OCI-M2 (cell line): ENCODE measurements around the gene ITPRID2.

ENCODE experiments used
- DNase-seq: peaks from one replicate; lab custom pipeline; 2025; ENCODE audit not compliant: unreplicated experiment; lab: John Stamatoyannopoulos, UW

The ITPRID2 gene

DNA sequence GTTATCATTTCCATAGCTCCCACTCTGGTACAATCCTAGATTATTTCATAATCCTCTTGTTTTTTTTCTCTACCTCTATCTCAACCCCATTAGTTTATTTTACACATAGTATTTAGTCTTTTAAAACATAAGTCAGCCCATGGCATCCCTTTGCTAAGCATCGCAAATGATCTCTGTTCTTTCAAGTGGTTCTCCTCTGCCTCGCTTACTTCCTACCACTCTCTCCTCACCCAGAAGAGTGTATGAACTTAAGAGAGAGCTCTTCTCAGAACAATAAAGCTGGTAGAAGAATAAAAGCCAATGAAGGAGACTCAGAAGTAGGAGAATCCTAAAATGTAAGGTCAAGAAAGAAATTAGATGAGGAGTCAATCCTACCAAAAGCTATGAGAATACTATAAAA lies 12.2 kb upstream of the ITPRID2 start:
- no peak for DNase-seq

DNA sequence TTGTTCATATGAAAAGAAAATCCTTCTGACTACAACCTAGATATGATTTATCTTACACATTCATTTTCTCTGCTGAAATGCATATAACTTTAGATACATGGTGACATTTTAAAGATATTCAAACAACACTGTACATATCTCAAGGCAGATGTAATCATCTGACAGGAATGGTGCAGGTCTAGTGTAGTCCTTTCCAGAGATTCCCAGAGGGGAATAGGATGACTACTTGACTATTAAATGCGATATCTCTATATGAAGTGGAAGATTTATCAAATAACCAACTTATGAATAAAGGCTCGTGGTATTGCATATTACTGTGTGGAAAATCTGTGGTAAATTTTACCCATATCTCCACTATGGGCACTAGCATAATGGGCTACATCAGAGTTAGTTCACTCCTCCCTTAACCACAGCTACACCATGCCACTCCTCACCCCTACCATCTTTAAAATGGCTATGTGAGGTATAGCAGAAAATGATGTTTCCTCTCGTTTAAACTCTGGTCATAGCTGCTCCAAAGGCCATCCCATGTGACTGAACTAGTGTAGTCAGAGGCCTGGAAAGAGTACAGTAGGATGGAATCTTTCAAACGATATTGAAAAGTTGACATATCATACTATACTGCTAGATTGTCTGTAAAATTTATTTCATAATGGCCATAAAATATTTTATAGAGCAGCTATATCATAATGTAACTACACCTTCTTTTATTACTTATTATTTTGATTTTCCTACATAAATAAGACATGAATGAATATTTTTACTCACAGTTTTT lies 9.1 kb upstream of the ITPRID2 start:
- DNase-seq = no peak

DNA sequence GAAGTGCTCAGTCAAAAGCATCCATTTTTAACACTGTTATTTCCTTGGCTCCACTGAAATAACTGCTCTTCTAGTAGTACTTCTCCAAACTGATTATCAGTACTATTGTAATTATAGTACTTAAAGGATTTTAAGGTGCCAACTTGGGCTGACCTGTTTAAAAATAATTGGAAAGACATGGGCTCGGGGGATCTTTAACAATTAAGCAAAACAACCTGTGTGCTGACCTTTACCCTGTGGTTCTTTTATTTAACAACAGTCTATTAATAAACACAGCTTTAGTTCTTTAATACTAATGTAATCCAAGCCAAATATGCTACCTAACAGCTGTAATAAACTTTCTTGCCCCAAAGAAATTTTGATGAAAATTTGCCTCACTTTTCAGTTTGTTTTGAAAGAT lies 6.9 kb upstream of the ITPRID2 start:
- no peak for DNase-seq

DNA sequence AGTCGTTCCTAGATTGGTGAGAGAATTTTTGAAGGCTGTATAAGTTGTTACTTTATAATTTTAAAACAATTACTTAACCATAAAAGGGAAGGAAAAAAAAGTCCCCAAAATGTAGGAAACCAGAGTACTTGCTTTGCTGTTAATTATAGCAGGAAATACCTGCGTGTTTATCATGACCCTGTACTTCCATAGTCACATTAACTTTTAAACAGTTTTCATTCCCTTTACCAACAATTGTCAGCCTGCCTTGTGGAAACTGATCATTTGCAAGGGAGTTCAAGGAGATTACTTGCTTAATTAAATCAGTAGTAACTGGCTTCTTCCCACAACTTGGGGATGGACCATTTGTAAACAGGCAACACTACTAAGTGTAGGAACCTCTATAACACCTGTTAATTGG lies 6.4 kb upstream of the ITPRID2 start:
- no peak for DNase-seq

DNA sequence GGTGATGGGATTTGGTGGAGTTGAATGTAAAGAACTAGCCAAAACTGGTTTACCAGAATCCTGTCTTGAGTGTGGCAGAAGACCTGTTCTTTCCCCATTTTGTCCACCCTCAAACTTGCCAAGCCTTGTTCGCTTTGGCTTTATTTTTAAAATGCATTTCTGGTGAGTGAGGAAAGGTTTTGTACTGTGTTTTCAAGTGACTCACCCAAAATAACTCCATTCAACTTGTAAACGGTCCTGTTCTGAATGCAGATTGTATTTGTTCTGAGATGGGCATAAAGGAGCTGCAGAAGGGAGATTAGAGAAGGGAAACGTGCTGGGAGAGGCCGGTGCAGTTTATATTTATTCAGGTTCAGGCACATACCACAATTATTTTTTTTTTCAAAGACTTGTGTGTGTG lies 5.3 kb upstream of the ITPRID2 start:
- no peak for DNase-seq

DNA sequence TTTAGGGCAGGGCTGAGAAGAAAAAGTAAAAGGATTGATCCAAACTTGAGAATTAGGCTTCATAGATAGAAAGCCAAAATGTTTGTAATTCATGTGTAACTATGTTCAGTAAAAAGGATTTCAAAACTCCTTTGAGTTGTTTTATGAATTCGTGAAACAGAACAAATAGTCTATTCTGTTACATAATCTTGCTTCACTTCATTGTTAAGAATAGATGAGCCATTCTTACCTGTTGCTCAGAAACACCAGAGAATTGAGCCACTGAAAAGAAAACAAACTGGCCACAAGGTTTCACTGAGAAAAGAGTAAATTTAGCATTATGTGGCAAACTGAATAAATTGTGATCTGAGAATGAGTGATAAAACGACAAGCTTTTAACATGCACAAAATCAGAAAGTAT lies 4.5 kb upstream of the ITPRID2 start:
- no peak for DNase-seq

DNA sequence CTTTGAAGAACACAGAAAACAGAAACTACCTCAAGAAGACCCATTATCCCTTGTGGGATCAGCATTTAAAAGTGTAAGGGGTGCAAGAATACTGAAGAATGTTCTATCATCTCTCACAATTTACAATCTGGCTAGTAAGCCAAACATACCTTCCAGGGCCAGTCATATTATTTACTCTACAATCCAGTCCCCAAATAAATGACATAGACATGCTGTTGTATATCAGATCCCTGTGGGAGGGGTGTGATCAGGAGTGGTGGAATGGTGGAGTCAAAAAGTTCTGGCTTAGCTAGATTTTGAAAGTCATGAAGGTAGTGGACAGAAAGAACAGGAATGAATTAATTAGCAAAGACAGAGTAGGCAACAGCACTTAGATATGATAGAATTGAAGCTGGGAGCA lies 1.8 kb upstream of the ITPRID2 start:
- DNase-seq = no peak

DNA sequence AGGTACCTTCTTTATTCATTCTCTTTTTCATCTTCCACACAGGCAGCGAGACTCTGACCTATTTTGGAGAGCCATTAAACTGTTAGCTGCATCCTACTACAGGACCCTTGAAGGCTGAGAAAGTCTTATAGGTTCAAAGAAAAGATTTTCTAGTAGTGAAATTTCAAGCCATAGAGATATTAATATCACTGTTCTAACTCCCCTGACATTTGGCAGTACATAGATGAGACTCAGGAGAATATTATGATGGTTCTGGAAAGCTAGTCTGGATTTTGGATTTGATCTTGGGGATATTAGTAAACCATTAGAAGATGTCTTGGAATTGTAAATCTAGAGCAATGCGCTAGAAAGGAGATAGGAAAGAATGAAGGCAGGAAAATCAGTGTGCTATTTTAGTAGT lies 1.3 kb upstream of the ITPRID2 start:
- no peak for DNase-seq

DNA sequence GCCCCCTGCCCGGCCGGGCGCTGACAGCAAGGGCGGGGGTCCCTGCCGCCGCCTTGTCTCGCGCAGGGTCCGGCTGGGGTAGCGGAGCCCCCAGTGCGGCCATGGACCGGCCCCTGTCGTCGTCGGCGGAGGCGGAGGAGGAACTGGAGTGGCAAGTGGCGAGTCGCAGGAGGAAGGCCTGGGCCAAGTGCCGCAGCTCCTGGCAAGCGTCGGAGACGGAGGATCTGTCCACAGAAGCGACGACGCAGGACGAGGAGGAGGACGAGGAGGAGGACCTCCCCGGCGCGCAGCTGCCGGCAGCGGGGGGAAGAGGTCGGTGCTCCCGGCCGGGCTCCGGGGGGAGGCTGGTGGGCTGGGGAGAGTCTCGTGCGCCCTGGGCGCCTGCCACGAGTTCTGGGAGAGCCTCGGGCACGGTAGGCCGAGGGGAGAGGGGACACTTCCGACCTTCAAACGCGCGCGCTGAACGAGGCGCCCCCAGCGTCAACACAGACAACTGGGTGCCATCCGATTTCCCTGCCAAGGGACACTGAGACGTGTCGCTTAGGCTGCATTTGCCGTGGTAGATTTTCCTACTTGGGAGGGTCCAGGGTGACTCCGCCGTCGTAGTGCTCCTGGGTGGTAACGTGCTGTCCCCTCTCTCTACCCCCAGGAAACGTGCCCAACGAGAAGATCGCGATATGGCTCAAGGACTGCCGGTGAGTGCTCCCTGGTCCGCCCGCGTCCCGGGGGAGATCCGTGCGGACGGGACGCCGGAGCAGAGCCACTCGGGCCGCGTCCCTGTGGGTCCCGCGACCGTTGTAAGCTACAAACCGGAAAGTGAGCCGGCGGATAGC lies 652 bp downstream of the ITPRID2 start:
- no peak for DNase-seq

DNA sequence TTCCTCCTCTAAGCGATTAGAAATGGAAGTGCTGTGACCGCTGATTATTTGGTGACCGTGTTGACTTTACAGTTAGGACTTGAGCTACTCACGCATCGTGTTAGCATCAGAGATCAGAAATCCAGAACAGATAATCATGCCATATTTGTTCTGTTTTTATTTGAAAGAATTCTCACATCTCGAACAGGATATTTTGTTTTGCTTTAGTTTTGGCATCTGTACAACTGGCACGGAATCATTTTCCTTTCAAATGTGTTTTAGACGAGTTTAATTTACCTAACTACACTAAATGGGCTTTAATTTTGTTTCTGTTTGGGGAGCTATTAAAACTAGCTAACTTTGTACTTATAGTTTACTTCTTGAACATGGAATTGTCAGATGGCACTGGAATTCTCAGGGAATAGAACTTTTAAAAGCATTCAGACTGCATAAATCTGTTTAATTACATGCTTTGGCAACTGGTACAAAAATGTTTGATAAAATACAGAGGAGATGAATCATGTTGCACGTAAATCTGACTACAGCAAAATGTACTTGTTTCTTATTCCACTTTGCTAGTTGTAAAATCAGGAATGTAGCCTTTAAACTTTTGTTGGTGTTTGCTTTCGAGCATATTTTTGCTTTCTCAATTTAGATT lies 1.4 kb downstream of the ITPRID2 start:
- DNase-seq = no peak

DNA sequence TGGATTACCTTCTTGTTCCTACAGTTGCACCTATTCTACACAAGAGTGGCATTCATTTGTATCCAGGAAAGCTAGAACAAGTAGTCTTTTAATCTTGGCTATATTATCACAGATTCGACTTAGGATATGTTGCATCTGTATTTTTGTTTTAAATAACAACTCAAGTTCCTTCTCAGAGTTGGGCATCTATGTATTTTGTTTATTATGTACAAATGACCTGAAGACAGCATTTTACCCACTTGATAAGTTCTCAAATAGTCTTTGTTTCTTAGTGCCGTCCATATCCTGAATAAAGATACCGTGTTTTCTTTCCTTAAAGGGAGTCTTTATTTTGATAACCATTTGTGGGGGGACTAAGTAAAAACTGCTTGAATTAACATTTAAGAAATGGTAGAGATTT lies 2.9 kb downstream of the ITPRID2 start:
- no peak for DNase-seq

DNA sequence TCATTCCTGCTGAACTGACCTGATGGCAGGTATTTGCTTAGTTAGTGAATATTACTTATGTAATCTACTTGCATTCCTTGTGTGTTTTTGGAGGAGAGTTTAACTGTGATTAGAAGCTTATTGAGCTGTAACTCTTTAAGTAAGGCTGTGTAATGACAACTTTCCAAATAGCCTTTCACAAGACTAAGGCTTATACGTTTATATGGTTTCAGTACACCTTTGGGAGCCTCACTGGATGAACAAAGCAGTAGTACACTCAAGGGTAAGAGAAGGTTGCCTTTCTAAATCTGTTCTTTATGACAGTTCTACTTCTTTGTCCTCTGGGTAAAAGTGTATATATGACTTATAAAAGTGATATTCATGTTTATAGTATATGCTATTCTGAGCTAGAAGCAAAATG lies 4.3 kb downstream of the ITPRID2 start:
- no peak for DNase-seq

DNA sequence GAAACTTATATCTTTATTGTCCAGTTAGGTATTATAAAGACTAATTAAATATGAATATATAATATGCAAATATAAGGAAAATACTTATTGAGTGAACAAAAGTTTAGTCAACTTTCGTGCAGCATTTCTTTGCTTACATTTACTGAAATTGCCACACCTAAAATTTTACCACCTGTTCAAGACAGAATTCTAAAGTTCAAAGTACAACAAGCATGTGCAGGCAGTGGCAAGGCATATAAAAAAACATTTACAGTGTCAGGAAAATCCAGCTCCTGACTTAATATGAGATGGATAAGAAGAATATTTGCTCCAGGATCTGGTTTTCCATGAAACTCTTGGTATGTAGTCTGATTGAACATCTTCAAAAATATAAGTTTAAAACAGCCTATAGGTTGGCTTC lies 4.8 kb downstream of the ITPRID2 start:
- DNase-seq = no peak

DNA sequence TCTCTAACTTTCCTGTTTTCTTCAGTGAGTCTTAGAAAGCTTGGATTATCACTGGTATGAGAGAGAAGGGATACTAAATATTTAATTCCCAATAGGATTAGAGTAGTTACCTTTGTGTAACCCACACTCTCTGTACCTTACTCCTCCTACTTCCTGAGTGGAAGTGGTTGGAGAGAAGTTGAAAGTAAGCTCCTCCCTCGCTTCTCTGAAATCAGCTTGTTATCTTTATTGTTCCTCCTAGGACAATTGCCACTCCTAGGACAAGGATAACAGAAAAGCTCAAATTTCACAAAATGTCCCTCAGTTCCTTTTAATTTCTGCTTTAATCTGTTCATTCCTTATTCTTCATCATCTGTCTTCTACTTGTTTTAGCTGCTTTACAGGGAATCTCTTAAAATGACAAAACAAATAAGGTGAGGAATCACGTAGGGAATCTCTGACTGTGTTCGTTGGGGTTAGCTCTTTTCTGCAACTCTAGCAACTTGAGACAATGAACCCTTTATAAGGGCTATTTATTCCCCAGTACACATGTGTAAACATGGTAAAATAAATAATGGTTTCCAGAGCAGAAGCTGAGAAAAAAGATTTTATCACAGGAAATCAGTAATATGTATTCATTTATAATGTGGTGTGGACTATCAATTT lies 8.6 kb downstream of the ITPRID2 start:
- DNase-seq = no peak

DNA sequence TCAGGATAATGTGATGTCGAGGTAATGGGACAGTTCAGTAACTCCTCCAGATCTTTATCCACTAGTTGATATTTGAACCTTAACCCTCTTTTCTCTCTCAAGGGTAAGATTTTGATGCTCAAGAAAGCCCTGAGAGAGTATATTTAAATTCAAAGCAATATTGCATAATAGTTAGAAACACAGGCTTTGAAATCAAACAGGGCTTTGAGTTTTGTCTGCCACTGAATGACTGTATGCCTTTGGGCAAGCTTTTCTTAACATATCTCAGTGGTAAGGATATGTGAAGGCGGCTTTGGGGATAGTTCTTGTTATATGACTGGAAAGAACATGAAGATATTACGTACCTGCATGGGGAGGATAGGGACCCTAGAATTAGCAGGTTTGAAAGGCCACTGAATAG lies 11.1 kb downstream of the ITPRID2 start:
- no peak for DNase-seq

DNA sequence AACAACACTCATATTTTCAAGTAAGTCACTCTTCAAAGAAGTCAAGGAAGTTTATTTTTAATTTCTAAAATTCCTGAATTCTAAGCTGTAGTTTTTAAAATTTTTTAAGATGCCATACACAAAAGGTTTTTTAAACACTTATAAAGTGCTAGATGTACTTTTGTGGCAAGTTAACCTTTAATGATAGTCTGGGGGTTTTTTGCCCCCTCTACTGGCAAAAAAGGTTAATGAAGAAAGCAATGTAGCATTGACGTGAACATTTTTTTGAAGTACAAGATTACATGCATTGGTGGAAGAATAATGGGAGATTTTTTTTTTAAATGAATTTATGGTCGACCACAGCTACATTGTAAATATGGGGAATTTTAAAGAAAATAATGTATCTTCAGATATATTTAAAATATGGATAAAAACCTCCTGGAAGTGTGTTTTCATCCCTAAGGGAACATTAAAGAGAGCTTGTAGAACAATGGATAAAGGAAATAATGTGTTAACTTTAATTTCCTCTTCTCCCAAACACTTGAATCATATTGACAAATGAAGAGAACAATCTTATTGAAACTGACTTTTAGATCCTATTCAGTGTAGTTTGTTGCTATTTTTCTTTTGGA lies 12.6 kb downstream of the ITPRID2 start:
- no peak for DNase-seq

DNA sequence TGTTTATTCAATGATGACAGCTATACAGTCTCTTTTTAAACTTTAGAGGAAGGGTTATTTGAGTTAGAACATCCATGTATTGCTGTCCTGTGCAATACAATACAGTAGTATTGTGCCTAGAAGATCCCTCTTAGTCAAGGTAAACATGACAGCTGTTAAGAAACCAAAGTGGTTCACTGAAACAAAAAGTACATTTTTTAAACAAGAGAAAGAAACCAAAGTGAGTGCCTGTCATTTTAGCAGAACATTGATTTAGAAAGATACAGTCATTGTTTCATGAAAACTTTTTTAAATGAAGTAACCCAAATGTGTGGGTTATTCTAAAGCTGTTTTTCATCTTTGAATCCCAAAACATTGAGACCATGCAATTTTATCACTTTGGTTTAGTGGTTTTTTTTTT lies 15.5 kb downstream of the ITPRID2 start:
- DNase-seq = no peak

DNA sequence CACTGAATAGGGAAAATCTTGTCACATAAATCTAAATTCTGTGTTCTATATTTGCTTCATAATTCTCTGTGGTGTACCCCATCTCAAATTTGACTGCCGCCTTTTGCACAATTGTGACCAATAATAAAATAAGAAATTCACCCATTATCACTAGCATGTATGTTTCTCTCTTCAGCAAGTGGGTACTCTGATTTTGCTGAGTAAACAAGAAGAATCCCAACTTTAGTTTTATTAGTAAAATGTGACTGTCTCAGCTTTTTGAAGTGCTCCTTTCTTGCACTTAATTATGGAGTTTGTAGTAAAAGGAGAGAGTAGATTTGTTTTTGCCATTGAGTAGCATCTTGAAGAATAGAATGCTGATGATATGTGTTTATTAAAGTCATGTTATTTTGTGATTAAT lies 16.1 kb downstream of the ITPRID2 start:
- DNase-seq = no peak

DNA sequence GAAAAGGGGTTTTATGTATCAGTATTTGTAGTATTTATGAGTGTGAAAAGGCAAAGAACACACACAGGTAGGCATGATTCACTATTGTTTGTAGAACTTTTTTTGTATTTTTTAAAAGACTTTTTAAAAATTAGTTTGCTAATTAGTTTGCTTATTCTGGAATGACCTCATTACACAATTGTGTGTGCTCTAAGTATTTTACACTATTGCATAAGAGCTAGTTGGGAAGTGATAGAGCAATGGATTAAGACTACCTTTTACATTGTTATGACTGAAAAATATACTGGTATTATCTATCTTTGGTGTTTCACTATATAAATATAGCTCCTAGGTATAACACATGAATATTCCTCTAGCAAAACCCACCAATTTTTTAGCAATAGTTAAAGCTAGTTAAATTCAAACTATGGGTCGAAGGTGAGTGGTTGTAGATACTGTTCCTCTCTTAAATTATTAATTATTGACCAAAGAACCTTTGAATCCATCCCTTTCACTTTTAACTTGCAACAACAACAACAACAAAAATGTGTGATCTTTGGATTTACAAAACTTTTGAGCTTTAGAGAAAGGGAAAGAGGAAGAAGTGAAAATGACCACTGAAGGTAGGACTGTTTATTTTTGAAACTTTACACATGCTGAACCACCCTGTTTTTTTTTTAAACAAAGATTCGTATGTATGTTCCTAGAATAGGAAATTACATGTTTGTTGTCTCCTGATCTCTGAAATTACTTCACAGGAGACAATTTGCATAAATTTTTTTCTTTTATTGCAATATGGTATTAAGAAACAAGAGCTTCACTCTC lies 18.7 kb downstream of the ITPRID2 start:
- no peak for DNase-seq

DNA sequence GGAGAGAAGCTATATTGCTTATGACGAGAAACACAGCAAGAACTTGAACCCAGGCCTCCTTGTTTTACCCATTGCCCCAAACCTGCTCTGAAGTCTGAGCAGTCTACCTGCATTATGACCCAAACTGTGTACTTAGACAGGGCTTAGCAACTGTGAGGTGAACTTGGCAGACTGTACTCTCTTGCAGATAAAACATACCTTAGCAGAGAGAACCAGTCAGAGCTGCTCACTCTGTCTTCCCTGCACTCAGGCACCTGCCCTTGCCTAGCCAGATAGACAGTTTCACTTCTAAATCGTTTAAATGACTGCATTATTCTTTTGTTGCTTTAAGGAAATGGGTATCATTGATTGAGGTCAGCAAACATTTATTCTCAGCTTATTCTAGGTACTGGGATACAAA lies 20.3 kb downstream of the ITPRID2 start:
- DNase-seq = no peak
